GM18508 (cell line): ENCODE measurements around the gene EEF2.

Experiments
- ATAC-seq: cut with Tn5 transposase; IDR thresholded peaks from one replicate; pipeline ENCODE4 v1.9.1; 2021; ENCODE audit warnings: moderate number of reproducible peaks; ENCODE audit not compliant: insufficient read depth, unreplicated experiment

Gene EEF2

GRCh38 chr19:3984908-3985642 lies at the start of gene EEF2:
Gene EEF2, minus strand, starts transcription at chr19:3985463. Its CDS starts 83 bp downstream, at chr19:3985380.
- no peak for ATAC-seq

- no peak for ATAC-seq
Observed at GRCh38 chr19:4034048-4035017, 49.1 kb upstream of the EEF2 start.

- ATAC-seq = no peak
Observed at GRCh38 chr19:4033028-4033956, 48.0 kb upstream of the EEF2 start.

GRCh38 chr19:4032436-4032835 lies 47.2 kb upstream of the EEF2 start:
- no peak for ATAC-seq

GRCh38 chr19:4031420-4031819 lies 46.2 kb upstream of the EEF2 start:
- ATAC-seq = no peak

- no peak for ATAC-seq
Observed at GRCh38 chr19:4030981-4031380, 45.7 kb upstream of the EEF2 start.

- ATAC-seq = no peak
Observed at GRCh38 chr19:4030552-4030951, 45.3 kb upstream of the EEF2 start.

- ATAC-seq = no peak
Observed at GRCh38 chr19:4029247-4029614, 44.0 kb upstream of the EEF2 start.

- no peak for ATAC-seq
Observed at GRCh38 chr19:4028334-4029246, 43.3 kb upstream of the EEF2 start.

GRCh38 chr19:4027146-4027545 lies 41.9 kb upstream of the EEF2 start:
- ATAC-seq = no peak

GRCh38 chr19:4025317-4025716 lies 40.1 kb upstream of the EEF2 start:
- ATAC-seq = no peak

- no peak for ATAC-seq
Observed at GRCh38 chr19:4023600-4024398, 38.5 kb upstream of the EEF2 start.

GRCh38 chr19:4019578-4019977 lies 34.3 kb upstream of the EEF2 start:
- no peak for ATAC-seq

- no peak for ATAC-seq
Observed at GRCh38 chr19:4018775-4019504, 33.7 kb upstream of the EEF2 start.

- no peak for ATAC-seq
Observed at GRCh38 chr19:4018140-4018613, 32.9 kb upstream of the EEF2 start.

GRCh38 chr19:4016903-4017638 lies 31.8 kb upstream of the EEF2 start:
- ATAC-seq = no peak

- no peak for ATAC-seq
Observed at GRCh38 chr19:4016486-4016885, 31.2 kb upstream of the EEF2 start.
